ENCODE results near the gene GRK2.
"Not testable (repeated sequence)": the region's sequence is repeated elsewhere in the genome, so short reads cannot be mapped to it uniquely, and the experiment has no call there.

DNA sequence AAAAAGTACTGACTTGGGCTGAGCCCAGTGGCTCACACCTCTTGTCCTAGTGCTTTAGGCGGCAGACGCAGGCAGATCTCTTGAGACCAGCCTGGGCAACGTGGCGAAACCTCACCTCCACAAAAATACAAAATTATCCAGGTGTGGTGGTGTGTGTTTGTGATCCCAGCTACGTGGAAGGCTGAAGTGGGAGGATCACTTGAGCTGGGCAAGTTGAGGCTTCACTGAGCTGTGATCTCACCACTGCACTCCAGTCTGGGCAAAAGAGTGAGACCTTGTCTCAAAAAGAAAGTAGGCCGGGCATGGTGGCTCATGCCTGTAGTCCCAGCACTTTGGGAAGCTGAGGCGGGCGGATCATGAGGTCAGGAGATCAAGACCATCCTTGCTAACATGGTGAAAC is 31.7 kb upstream of the GRK2 start:
- not testable (repeated sequence) for TF ChIP-seq CTCF (IDR thresholded peaks at IDR 0.05; ENCODE audit: extremely low read depth in 1 of 2, insufficient read depth in 1 of 2, low read depth in 1 of 2, low read length in 2 of 2); JUN (IDR thresholded peaks at IDR 0.05; ENCODE audit: borderline replicate concordance, insufficient read depth, insufficient read length, low read depth); POLR2AphosphoS5 (IDR thresholded peaks at IDR 0.05; ENCODE audit: insufficient read depth, low read depth, low read length); MAX (IDR thresholded peaks at IDR 0.05; ENCODE audit: insufficient read depth, insufficient read length); POLR2A (IDR thresholded peaks at IDR 0.05; ENCODE audit: low read depth, low read length); EZH2 (IDR thresholded peaks at IDR 0.05; ENCODE audit: borderline replicate concordance, low read depth, low read length, severe bottlenecking); MYC (IDR thresholded peaks at IDR 0.05; ENCODE audit: low read depth, low read length)
